ENCODE measurements around the gene CCDC8. TPM values are rescaled to one million over a fixed set of nuclear protein-coding genes. Genes with fewer than 3 reads are reported as not detected.

The CCDC8 gene
- total and polyA plus RNA-seq, 2 experiments from 2014 or later: 74.0 to 127 TPM

GRCh38 chr19:46368116-46368515, 45.2 kb downstream of the CCDC8 start:
- no peak for DNase-seq (ENCODE audit: low read depth in 1 of 2, low spot score in 1 of 2)
- no peaks in the 10 kb centered on the region for H3K4me1 ChIP-seq (ENCODE audit: low read depth)
- no peaks in the 10 kb centered on the region for H3K9me3 ChIP-seq (ENCODE audit: low read depth)
- no peaks in the 10 kb centered on the region for H3K27me3 ChIP-seq
- no peak overlapping the region for H3K27ac ChIP-seq
- TF ChIP-seq, protein P1, sequence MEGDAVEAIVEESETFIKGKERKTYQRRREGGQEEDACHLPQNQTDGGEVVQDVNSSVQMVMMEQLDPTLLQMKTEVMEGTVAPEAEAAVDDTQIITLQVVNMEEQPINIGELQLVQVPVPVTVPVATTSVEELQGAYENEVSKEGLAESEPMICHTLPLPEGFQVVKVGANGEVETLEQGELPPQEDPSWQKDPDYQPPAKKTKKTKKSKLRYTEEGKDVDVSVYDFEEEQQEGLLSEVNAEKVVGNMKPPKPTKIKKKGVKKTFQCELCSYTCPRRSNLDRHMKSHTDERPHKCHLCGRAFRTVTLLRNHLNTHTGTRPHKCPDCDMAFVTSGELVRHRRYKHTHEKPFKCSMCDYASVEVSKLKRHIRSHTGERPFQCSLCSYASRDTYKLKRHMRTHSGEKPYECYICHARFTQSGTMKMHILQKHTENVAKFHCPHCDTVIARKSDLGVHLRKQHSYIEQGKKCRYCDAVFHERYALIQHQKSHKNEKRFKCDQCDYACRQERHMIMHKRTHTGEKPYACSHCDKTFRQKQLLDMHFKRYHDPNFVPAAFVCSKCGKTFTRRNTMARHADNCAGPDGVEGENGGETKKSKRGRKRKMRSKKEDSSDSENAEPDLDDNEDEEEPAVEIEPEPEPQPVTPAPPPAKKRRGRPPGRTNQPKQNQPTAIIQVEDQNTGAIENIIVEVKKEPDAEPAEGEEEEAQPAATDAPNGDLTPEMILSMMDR (IDR thresholded peaks at IDR 0.05; ENCODE audit: low read depth, low read length): no peak
- no peak overlapping the region for H3K4me3 ChIP-seq
- peaks cover 9% of the 10 kb centered on the region for H3K36me3 ChIP-seq

DNA sequence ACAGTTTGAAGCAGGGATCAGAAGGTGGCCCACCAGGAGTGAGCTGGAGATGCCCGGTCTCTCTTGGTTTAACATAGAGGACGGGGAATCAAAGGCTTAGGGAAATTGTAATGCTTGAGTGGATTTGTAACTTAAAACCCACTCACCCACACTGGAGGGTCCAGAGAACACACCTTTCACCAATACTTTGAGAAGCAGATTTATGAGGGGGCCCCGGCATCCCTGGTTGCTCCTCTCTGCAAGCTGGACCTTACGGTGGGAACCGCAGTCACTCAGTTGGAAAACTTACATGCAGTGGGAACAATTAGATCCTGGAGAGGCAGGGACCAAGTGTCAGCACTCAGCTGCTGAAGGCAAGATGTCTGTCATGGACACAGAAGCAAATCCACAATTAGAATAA, 45.9 kb downstream of the CCDC8 start:
- H3K9me3 ChIP-seq (ENCODE audit: low read depth): no peaks in the 10 kb centered on the region
- TF ChIP-seq, protein P1 (IDR thresholded peaks at IDR 0.05; ENCODE audit: low read depth, low read length): no peak
- H3K4me1 ChIP-seq (ENCODE audit: low read depth): no peaks in the 10 kb centered on the region
- no peak for DNase-seq (ENCODE audit: low read depth in 1 of 2, low spot score in 1 of 2)
- peaks cover 10% of the 10 kb centered on the region for H3K36me3 ChIP-seq
- H3K4me3 ChIP-seq: no peak overlapping the region
- no peaks in the 10 kb centered on the region for H3K27me3 ChIP-seq
- H3K27ac ChIP-seq: no peak overlapping the region

DNA sequence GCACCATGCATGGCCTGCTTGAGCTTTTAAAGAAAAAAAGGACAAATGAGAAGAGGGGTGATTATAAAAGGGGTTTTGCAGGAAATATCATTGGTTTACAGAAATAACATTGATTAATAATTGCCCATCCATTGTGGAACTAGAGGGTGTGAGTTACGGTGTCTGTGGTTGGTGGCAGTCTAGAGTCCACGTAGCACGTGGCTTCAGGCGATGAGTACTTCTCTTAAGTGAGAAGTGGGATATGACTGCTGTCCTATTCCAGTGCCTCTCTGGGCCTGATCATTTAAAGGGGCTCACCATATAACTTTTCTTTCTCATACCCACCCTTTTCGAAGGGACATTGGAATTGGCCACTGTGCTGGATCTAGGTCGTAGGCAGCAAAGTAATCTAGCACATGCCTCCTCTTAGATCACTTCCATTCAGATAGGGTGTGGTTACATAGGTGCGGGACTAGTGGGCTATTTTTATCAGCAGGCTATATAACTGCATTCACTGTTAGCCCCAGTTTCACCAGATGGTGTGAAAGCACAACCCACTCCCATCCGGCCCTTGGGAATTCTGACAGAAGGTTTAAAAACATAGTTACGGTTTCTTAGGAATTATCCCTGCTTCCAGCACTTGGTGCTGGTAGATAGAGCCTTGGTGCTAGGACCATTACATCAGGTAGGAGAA, 46.6 kb downstream of the CCDC8 start:
- Histone ChIP-seq H3K36me3 (peaks cover 14% of the 10 kb centered on the region), H3K4me1 (ENCODE audit: low read depth) (no peaks in the 10 kb centered on the region), H3K27me3 (no peaks in the 10 kb centered on the region), H3K9me3 (ENCODE audit: low read depth) (no peaks in the 10 kb centered on the region), H3K4me3 (no peak overlapping the region), H3K27ac (no peak overlapping the region)
- no peak for DNase-seq (ENCODE audit: low read depth in 1 of 2, low spot score in 1 of 2)
- TF ChIP-seq, protein P1 (IDR thresholded peaks at IDR 0.05; ENCODE audit: low read depth, low read length): no peak

GRCh38 chr19:46365561-46365960, 47.8 kb downstream of the CCDC8 start:
- DNase-seq (ENCODE audit: low read depth in 1 of 2, low spot score in 1 of 2): no peak
- no peaks in the 10 kb centered on the region for H3K27me3 ChIP-seq
- no peaks in the 10 kb centered on the region for H3K9me3 ChIP-seq (ENCODE audit: low read depth)
- no peak overlapping the region for H3K4me3 ChIP-seq
- TF ChIP-seq, protein P1 (IDR thresholded peaks at IDR 0.05; ENCODE audit: low read depth, low read length): no peak
- peaks cover 14% of the 10 kb centered on the region for H3K36me3 ChIP-seq
- H3K27ac ChIP-seq: no peak overlapping the region
- no peaks in the 10 kb centered on the region for H3K4me1 ChIP-seq (ENCODE audit: low read depth)

GRCh38 chr19:46364359-46364758, 49.0 kb downstream of the CCDC8 start:
- DNase-seq (ENCODE audit: low read depth in 1 of 2, low spot score in 1 of 2): no peak
- Histone ChIP-seq H3K36me3 (peaks cover 14% of the 10 kb centered on the region), H3K27ac (no peak overlapping the region), H3K9me3 (ENCODE audit: low read depth) (no peaks in the 10 kb centered on the region), H3K27me3 (no peaks in the 10 kb centered on the region), H3K4me1 (ENCODE audit: low read depth) (no peaks in the 10 kb centered on the region), H3K4me3 (no peak overlapping the region)
- TF ChIP-seq, protein P1 (IDR thresholded peaks at IDR 0.05; ENCODE audit: low read depth, low read length): no peak
